Right lobe of liver (tissue), 6 donors: ENCODE measurements around the gene GPM6B. TPM values are rescaled to one million over a fixed set of nuclear protein-coding genes. Genes with fewer than 3 reads are reported as not detected.

ENCODE experiments used
- ATAC-seq, 4 donors: fragments of 200-7000 bp; cut with Tn5 transposase; one replicate each; pipeline ENCODE4 v1.9.1; 2020; ENCODE audit warnings: mild to moderate bottlenecking in 4 of 4, moderate library complexity in 4 of 4
- DNase-seq, 3 donors: peaks; one replicate each; pipeline ENCODE4 v3.0.0-alpha.2; 2020
- H3K27ac ChIP-seq, 3 donors: fragments of 200-600 bp; one replicate each; pipeline ENCODE4 v1.8.0; 2022
- H3K27me3 ChIP-seq, 2 donors: fragments of 200-600 bp; one replicate each; pipeline ENCODE4 v1.8.0; 2022
- H3K36me3 ChIP-seq, 4 donors: fragments of 200-600 bp; sonication (generic) in 1 of 4; one replicate each; pipeline versions ENCODE4 v1.5.1 to v1.8.0; 2017 to 2022; ENCODE audit warnings: control low read depth in 1 of 4
- H3K4me1 ChIP-seq, 4 donors: fragments of 200-600 bp; sonication (generic) in 1 of 4; one replicate each; pipeline versions ENCODE4 v1.5.1 to v1.8.0; 2017 to 2022; ENCODE audit warnings: control low read depth in 1 of 4
- H3K4me3 ChIP-seq, 3 donors: fragments of 200-600 bp; one replicate each; pipeline ENCODE4 v1.8.0; 2022
- H3K9me3 ChIP-seq, 4 donors: fragments of 200-600 bp; sonication (generic) in 1 of 4; one replicate each; pipeline versions ENCODE4 v1.5.1 to v1.8.0; 2017 to 2022; ENCODE audit warnings: control low read depth in 1 of 4
- POLR2A ChIP-seq: fragments of 450-650 bp; IDR thresholded peaks from one replicate; pipeline ENCODE4 v1.6.1; 2017; ENCODE audit warnings: antibody characterized with exemption, mild to moderate bottlenecking
- WGBS: methylation state at CpG from one replicate; pipeline ENCODE4 v1.1.6; 2018; ENCODE audit warnings: low coverage, low lambda C conversion rate; ENCODE audit not compliant: insufficient coverage; ENCODE audit errors: missing lambda C conversion rate; 5-methylcytosine and 5-hydroxymethylcytosine counted together
- intact Hi-C, 2 donors: fragments of 100-400 bp; cut with DNase I; formaldehyde crosslinking; loops; one replicate each; pipeline versions ENCODE4 v1.11.2 to v1.14.1; 2022
- total RNA-seq, 6 experiments: library from RNA; depleted of rRNA in 2 of 6; stranded (reverse); fragments of >200 nt in 2 of 6; fragmentation: NEBNext Ultra II Directional in 3 of 6; extraction: Animal tissue kit (Norgen Biotek cat#: 25700) in 3 of 6; gene quantifications; one replicate each; pipeline versions ENCODE4 v1.1.0 to v1.2.4, GENCODE V29; 2016 to 2023
- TF ChIP-seq, protein P1 (sequence below), 4 donors: fragments of 200-600 bp in 3 of 4; fragments of 450-650 bp in 1 of 4; IDR thresholded peaks; one replicate each; pipeline versions ENCODE4 v1.5.1 to v1.8.0; 2016 to 2022; ENCODE audit warnings: antibody characterized with exemption in 4 of 4, mild to moderate bottlenecking in 2 of 4
- donor health status: DM: no; HTN: yes; CAD: no.
- donor health status: DM: no; HTN: no; CAD: no.
- donor health status: DM: no; HTN: no; CAD: no.
- donor health status: DM: no; HTN: yes; CAD: no.
- donor health status: DM: no; HTN: yes; CAD: no.

Gene GPM6B
- total RNA-seq, 6 experiments from 2014 or later: 0.18 to 1.6 (median 0.64) TPM

DNA sequence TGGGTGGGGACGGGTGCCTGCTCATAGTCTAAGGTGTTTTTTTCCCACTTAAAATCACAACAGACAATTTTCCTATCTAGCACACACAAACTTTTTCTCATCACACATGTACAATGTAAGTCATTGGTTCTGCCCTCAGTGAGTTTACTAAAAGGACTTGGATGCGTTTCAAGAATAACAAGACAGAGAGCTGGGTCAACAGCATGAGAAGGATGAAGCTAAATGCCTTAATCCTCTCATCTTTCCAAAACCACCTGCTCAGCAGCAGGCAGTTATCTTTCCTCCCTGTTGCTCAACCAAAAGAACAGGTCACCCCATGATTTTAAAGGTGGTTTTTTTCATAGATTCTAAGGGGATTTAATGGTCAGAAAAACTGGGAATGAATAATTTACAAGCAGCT is 42.2 kb downstream of the GPM6B start:
- Histone ChIP-seq H3K36me3 (peaks cover 0 to 2% (median 0%) of the 10 kb centered on the region in 4 donors), H3K27ac (no peak overlapping the region), H3K9me3 (no peaks in the 10 kb centered on the region), H3K27me3 (no peaks in the 10 kb centered on the region), H3K4me3 (no peak overlapping the region), H3K4me1 (no peaks in the 10 kb centered on the region)
- TF ChIP-seq, protein P1, sequence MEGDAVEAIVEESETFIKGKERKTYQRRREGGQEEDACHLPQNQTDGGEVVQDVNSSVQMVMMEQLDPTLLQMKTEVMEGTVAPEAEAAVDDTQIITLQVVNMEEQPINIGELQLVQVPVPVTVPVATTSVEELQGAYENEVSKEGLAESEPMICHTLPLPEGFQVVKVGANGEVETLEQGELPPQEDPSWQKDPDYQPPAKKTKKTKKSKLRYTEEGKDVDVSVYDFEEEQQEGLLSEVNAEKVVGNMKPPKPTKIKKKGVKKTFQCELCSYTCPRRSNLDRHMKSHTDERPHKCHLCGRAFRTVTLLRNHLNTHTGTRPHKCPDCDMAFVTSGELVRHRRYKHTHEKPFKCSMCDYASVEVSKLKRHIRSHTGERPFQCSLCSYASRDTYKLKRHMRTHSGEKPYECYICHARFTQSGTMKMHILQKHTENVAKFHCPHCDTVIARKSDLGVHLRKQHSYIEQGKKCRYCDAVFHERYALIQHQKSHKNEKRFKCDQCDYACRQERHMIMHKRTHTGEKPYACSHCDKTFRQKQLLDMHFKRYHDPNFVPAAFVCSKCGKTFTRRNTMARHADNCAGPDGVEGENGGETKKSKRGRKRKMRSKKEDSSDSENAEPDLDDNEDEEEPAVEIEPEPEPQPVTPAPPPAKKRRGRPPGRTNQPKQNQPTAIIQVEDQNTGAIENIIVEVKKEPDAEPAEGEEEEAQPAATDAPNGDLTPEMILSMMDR (IDR thresholded peaks at IDR 0.05): no peak
- TF ChIP-seq POLR2A: no peak
- 68% methylated on average over 2 of the region's 2 CpGs for WGBS
- intact Hi-C loops: no loop called here
- DNase-seq: no peak
- ATAC-seq: no peak

DNA sequence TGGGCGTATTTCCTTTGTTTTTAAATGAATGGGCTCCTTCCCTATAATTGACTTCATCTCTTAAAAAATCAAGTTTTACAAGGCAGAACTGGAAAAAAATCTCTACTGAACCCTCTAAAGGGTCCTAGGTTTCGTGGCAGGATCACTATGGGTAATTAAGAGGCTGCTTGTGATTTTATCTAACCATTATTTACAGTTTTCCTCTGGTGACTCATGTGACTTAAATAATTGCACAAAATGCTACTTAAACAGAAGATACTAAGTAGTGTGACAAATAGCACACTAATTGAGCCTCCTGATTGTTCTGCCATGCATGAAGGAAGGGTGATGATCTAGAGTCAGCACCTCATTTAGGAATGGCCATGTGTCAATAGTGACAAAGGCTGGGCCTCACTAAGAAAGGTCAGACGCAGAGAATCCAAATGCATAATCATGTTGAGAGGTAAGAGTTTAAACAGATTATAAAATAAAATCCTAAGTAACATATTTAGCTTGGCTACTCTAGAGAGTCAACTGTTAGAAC is 46.8 kb downstream of the GPM6B start:
- intact Hi-C loops: no loop called here

DNA sequence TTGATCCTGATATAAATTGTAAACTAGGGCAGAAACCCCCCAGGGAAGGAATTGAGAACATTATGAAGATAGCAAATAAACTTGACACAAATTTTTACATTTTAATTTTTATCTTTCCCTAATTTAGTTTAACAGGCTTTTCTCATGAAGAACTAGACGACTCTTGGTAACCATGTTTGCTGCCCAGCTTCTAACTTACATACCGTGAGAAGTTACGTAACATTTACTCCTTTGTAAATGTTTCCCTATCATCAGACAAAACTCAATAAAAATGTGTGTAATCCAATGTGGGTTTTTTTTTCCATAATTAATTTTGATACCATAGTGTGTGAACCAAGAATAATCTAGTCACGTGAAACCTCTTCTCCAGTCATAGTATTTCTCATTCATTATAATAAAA is 48.0 kb downstream of the GPM6B start:
- no peak overlapping the region for H3K4me3 ChIP-seq
- 76% methylated on average over 4 of the region's 4 CpGs for WGBS
- H3K36me3 ChIP-seq: peaks cover 0 to 28% (median 0%) of the 10 kb centered on the region in 4 donors
- ATAC-seq (no peak), DNase-seq (no peak)
- H3K9me3 ChIP-seq: no peaks in the 10 kb centered on the region
- no peaks in the 10 kb centered on the region for H3K27me3 ChIP-seq
- no peak overlapping the region for H3K27ac ChIP-seq
- TF ChIP-seq, protein P1 (IDR thresholded peaks at IDR 0.05): no peak
- TF ChIP-seq POLR2A: no peak
- H3K4me1 ChIP-seq: no peaks in the 10 kb centered on the region
- intact Hi-C loops: no loop called here

More for the DNA sequence above, 46.8 kb downstream of the GPM6B start:
- Histone ChIP-seq H3K9me3 (no peaks in the 10 kb centered on the region), H3K4me1 (no peaks in the 10 kb centered on the region), H3K4me3 (no peak overlapping the region), H3K27ac (no peak overlapping the region), H3K27me3 (no peaks in the 10 kb centered on the region), H3K36me3 (peaks cover 0 to 26% (median 0%) of the 10 kb centered on the region in 4 donors)
- TF ChIP-seq, protein P1 (IDR thresholded peaks at IDR 0.05): no peak
- no peak for TF ChIP-seq POLR2A
- ATAC-seq (no peak), DNase-seq (no peak)
- 72% methylated on average over 3 of the region's 3 CpGs for WGBS

DNA sequence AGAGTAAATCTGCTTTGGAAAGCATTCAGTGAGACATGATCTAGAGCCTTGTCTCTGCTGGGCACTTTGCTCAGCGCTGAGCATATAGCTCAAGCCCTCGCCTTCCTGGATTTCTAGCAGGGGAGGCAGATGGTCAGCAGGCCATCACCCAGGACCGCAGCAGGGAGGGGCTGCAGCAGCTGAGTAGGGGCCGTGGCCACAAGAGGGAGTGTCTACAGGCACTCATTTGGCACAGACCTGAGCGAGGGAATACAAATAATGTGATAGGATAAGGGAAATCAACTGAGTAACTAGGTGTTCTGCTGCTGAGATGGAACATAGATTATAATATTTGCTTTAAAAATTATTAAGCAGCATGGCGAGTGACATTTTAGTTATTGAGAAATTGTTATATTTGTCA is 52.1 kb downstream of the GPM6B start:
- Histone ChIP-seq H3K4me1 (no peaks in the 10 kb centered on the region), H3K27ac (no peak overlapping the region), H3K4me3 (no peak overlapping the region), H3K36me3 (peaks cover 0 to 63% (median 3%) of the 10 kb centered on the region in 4 donors), H3K27me3 (no peaks in the 10 kb centered on the region), H3K9me3 (no peaks in the 10 kb centered on the region)
- intact Hi-C loops: no loop called here
- 47% methylated on average over 6 of the region's 6 CpGs for whole genome bisulfite sequencing
- DNase-seq (no peak), ATAC-seq (peak in 2 of 4 donors; percentile 33 to 36)
- TF ChIP-seq, protein P1 (IDR thresholded peaks at IDR 0.05): peak in 2 of 4 donors; percentile 4 to 5
- TF ChIP-seq POLR2A: no peak
